ENCODE measurements around the gene SUPT20HL1.
A peak's percentile ranks its signal among the peaks of the same experiment; 100 is the strongest.
"Not testable (repeated sequence)": the region's sequence is repeated elsewhere in the genome, so short reads cannot be mapped to it uniquely, and the experiment has no call there.

SUPT20HL1 gene

DNA sequence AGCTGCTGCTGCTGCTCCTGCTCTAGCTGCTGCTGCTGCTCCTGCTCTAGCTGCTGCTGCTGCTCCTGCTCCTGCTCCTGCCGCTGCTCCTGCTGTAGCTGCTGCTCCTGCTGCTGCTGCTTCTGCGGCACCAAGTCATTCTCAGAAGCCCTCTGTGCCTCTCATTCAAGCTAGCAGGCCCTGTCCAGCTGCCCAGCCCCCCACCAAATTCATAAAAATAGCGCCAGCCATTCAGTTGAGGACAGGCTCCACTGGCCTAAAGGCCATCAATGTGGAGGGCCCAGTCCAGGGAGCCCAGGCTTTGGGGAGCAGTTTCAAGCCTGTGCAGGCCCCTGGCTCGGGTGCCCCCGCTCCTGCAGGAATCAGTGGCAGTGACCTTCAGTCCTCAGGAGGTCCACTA lies 3.9 kb downstream of the SUPT20HL1 start:
- DNase-seq = no peak

DNA sequence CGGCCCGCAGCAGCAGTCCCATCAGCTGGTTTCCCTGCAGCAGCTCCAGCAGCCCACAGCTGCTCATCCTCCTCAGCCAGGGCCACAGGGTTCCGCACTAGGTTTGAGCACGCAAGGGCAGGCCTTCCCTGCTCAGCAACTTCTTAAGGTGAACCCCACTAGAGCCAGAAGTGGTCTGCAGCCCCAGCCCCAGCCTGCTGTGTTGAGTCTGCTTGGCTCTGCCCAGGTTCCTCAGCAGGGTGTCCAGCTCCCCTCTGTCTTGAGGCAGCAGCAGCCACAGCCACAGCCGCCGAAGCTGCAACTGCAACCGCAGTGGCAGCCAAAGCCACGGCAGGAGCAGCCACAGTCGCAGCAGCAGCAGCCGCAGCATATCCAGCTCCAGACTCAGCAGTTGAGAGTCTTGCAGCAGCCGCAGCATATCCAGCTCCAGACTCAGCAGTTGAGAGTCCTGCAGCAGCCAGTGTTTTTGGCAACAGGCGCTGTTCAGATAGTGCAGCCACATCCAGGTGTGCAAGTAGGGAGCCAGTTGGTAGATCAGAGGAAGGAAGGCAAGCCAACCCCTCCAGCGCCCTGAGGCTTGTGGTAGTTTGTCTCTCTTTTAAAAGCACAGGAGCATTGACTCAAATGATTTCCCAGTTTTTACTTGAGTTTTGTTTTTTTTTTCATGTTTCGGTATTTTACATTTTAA lies 4.6 kb downstream of the SUPT20HL1 start:
- no peak for DNase-seq

DNA sequence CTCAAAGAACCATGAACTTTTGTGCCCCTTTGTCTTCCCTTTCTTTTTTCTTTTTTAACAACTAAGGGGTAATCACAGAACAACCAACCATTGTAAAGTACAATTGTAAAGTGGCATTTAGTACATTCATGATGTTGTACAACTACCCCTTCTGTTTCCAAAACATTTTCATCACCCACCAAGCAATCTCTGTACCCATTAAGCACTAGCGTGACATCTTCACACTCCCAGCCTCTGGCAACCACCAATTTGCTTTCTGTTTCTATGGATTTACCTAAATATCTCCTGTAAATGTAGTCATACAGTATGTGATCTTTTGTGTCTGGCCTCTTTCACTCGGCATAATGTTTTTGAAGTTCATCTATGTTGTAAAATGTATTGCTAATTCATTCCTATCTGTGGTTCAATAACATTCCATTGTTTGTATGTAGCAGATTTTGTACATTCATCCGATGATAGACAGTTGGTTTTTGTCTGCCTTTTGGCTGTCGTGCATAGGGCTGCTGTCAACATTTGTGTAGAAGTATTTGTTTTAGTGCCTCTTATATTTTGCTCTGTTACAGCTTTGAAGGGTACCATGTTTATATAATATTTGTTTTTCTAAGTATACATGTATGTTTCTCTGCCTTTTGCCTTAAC lies 6.4 kb downstream of the SUPT20HL1 start:
- not testable (repeated sequence) for DNase-seq

DNA sequence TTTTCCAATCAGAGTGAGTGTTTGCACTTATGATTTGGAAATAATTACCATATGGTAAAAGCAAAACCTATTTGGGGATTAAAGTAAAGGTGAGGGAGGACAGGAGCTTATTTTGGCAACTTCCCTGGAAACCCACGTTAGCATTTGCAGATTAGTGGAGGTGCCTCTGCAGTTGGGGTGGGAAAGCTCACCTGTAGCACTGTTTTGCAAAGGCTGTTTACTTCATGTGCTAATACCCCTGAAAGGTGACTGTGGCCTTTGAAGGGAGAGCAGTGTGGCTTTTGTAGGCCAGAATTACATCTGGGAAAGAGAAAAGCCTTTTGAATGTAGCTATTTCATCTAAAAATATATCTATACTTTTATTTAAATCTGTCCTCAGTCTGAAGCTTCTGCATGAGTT lies 9.4 kb downstream of the SUPT20HL1 start:
- no peak for DNase-seq

DNA sequence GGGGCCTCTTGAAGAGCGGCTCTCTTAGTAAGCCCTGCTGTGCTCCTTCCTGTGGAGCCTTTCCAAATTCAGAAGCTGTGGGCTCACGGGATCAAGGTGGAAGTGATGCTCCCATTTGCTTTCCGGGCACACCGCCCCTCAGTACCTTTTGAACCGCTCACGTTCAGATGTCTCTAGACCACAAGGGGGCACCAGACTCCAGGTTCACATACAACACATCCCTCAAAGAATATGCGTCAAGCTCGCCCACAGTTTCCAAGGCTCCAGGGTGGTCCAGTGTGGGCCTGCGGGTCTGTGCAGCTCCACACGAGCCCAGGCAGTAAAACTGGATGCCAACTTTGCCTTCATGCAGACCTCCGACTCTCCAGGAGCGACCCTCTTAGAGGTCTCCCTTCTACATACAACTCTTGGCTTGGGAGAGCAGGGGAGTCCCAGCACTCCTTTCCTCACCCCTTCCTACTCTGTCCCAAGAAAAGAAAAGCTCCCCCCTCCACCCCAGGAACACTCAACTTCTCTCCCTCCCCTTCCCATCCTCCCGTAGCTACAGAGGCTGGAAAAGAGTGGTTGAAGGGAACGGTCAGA lies 11.0 kb downstream of the SUPT20HL1 start:
- peak; percentile 60 for DNase-seq

DNA sequence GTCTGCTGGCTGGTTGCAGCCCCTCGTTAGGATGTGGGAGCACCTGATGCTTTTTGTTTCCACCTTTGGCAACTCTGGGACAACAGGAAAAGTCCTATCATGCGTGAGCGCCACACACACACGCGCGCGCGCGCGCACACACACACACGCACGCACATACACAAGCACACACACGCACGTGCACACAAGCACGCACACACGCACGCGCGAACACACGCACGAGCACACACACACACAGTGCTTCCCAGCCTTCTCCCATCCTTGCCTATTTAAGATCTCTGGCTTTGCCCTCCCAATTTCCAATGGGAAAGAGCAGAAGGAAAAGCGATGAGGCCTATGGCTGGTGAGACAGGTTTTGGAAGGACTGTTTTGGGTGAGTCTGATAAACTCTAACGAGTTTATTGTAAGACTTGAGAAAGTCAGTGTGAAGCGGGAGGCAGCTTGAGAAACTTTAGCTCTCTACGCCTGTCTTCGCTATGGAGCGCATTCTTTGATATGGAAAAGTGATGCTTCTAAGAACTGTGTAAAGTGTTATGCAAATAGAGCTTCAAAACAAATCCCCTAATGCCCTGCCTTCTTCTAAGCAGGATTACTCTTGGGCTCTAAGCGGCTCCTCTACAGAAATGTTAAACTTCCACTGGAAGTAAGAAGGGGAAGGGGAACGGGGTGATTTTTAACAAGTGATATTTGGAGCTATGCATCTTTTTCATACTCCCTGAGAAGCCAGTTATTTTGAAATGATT lies 11.8 kb downstream of the SUPT20HL1 start:
- no peak for DNase-seq

DNA sequence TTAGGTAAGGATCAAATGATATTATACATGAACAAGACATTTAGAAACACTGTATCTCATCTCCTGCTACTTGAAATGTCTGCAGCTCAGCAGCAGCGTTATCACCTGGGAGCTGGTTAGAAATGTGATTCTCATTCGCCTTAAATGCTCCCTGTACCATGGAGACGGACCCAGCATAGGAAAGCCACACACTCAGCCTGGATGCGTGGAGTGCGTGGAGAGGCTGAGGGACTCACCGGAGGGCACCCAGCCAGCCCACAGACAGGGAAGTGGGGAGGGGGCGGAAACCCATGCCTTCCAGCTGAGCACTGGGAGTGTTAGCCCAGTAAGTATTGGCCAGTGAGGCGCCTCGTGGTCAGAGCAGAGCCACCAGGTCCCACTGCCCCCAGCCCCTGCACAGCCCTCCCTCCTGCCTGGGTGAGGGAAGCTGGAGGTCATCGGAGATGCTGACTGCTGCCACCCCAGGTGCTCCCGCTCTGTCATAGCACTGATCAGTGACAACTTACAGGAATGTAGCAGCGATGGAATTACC lies 15.2 kb downstream of the SUPT20HL1 start:
- no peak for DNase-seq

DNA sequence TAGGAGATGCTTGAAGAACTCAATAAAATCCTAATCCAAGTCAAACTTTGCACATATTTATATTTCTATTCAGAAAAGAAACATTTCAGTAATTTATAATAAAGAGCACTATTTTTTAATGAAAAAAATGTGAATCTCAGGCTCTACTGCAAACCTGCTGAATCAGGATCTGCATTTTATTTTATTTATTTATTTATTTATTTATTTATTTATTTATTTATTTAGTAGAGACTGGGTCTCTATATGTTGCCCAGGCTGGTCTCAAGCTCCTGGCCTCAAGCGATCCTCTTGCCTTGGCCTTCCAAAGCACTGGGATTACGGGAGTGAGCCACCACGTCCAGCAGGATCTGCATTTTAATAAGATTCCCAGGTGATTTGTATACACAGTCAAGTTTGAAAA lies 16.0 kb downstream of the SUPT20HL1 start:
- no peak for DNase-seq

DNA sequence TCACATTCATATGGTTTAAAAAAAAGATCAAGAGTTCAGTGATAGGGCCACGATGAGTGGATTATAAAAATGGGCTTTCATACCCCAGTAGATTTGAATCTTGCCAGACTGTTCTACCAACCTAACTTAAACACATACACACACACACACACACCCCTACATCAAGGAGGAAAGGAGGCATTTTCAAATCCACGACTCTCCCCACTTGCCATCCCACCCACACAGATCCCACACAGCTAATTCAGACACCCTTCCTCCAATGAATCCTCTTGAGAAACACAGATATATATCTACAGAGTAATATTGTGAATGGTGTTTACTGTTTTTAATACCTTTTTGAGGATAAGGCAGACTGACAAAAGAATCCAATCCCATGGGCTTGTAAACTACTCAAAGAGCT lies 16.8 kb downstream of the SUPT20HL1 start:
- no peak for DNase-seq

DNA sequence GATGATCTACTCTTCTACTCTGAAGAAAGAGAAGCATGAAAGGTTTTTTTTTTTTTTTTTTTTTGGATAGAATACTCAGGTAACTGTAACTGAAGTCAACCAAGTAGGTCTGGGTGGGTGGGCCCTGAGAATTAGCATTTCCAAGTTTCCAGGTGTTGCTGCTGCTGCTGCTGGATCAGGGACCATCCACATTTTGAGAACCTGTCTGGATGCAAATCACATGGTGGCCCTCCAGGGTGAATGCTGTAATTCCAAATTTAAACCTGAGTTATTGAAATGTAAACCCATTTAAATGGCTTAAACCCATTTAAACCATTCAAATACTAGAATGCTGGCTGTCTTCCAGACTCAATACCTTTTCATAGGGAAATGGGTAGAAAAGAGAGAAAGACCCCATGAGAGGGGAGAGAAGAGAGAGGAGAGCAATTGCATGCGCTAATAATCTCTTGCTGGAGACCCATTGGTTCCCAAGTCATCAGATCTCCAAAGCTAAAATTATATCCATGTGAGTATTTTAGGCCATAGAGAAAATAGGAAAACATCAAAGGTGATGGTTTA lies 17.6 kb downstream of the SUPT20HL1 start:
- DNase-seq = no peak

DNA sequence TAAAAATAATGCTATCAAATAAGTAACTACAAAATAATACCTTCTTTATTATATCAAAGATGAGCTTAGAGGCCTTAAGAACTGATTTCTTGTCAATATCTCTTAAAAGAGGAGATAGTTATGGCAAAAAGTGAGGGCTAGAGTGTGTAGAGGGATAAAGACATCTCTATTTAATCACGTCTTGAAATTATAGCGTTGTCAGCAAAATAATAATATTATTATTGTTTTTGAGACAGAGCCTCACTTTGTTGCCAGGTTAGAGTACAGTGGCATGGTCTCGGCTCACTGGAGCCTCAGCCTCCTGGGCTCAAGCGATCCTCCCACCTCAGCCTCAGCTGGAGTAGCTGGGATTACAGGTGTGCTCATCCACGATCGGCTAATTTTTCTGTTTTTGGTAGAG lies 18.3 kb downstream of the SUPT20HL1 start:
- DNase-seq = no peak

DNA sequence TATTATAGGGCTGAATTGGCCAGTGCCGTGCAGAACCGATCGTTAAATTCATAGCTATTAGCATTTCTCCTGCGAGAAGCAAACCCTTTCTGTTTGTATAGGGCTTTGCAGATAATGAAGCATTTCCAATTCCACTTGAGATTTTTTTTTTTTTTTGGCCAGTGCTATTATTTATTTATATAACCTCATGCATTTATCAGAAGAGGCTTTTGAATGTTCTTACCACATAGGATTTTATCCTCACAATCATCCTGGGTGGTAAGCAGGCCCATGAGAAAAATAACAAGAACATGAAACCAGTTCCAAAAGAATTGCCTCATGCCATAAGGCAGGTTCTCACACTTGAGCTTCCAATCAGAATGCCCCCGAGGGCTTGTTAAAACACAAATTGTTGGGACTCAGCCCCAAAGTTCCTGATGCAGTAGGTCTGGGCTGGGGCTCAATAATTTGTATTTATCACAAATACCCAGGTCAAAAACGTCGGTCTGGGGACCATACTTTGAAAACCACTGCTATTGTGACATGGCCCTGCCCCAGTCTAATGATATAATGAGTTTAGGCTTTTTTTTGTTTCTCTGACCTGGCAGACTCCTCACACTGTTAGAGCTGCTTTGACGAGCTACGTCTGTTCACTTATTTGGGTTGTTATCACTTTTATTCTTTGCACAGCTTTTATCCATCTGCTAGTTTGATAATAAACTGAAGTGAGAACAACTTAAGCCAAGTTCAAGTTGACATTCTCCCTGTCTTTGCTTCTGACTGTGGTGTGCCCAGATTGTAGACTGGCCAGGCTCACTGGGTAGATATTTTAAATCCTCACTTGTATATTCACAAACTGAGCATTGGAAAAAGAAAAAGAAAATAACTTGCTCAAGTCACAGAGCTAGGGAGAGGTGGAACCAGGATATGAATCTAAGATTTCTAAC lies 20.1 kb downstream of the SUPT20HL1 start:
- no peak for DNase-seq

DNA sequence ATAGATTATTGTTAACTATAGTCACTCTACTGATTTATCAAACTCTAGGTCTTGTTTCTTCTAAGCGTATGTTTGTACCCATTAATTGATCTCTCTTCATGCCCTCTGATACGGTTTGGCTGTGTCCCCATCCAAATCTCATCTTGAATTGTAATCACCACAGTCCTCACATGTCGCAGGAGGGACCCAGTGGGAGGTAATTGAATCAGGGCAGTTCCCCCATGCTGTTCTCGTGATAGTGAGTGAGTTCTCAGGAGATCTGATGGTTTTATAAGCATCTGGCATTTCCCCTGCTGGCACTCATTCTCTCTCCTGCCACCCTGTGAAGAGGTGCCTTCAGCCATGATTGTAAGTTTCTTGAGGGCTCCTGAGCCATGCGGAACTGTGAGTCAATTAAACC lies 21.9 kb downstream of the SUPT20HL1 start:
- not testable (repeated sequence) for DNase-seq

DNA sequence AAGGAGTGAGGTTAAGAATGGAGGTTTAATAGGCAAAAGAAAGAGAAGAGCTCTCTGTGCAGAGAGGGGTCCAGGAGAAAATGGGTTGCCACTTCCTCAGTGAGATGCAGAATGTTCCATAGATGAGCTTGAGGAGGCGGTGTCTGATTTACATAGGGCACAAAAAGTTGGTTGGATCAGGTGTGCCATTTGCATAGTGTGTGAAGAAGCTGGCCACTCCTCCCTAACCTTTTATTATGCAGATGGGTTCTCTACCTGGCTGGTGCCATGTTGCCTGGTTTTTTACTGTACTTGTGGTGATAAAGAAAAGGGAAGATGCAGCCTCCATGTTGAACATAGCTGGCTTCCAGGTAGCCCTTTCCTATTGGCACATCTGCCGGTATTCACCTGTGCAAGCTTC lies 27.3 kb downstream of the SUPT20HL1 start:
- no peak for DNase-seq

DNA sequence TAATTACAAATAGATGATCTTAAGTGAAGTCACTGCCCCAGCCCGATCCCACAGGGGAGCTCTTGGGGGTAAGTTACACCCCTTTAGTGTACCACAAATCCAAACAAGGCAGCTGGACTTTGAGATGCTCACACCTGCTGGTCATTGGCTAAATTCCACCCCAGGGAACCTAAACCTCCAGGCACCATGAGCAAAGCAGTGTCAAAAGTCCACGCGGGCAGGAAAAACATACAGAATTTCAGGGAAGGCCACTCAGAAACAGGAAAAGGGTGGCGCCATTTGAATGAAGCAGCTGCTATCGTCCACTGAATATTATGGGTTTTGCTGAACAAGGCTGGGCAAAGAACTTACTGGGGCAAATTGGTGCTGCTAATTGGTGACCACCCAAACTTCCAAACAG lies 30.9 kb downstream of the SUPT20HL1 start:
- no peak for DNase-seq

DNA sequence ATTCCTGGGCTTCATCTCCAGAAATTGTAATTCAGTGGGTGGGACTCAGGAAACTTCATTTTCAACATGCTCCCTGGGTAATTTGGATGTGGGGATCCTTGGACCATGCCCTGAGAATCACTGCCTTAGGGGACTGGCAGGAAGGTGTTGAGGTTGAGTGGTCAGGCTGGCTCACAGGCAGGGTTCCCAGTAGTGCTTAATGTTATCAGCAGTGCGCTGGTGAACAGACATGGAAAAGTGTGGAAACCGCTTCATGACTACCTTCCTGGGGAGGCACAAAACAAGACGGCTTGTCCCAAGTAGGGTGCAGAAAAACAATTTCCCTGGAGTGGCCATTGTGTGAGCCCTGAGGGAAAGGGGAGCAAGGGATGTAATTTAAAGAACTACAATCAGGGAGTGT lies 31.4 kb downstream of the SUPT20HL1 start:
- DNase-seq = no peak

DNA sequence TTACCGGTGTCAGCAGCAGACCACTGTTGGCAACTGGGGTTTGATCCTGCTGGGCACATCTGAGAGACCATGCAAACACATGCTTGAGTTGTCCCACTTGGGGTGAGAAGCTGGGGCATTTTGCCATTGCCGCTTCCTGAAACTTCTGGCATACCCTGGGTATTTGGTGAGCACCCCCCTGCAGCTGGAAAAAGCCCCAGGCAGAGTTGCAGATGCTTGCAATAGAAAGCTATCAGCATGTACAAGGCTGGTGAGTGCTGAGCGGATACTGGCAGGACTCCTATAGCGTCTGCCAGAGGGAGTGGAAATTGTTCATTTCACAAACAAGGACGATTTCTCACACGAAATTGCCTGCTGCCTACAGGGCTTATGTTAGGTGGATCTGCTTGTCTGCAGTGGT lies 32.3 kb downstream of the SUPT20HL1 start:
- DNase-seq = no peak

DNA sequence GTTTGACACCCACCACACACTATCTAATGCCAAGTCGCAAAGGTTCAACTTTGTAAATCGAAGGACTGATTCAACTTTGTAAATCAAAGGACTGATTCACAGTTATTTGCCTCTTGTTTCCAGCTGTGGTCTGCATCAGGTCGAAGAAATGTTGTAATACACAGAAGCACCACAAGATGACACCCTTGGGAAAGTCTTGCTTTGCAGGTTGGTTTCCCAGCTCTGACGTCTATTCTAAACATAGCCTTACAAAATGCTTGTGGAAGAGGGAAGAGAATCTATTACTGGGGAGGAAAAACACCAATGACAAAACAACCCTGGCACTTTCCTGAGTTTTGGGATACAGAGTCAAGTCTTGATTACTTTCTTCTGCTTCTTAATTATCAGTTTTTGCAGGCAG lies 35.3 kb downstream of the SUPT20HL1 start:
- peak; percentile 23 for DNase-seq

DNA sequence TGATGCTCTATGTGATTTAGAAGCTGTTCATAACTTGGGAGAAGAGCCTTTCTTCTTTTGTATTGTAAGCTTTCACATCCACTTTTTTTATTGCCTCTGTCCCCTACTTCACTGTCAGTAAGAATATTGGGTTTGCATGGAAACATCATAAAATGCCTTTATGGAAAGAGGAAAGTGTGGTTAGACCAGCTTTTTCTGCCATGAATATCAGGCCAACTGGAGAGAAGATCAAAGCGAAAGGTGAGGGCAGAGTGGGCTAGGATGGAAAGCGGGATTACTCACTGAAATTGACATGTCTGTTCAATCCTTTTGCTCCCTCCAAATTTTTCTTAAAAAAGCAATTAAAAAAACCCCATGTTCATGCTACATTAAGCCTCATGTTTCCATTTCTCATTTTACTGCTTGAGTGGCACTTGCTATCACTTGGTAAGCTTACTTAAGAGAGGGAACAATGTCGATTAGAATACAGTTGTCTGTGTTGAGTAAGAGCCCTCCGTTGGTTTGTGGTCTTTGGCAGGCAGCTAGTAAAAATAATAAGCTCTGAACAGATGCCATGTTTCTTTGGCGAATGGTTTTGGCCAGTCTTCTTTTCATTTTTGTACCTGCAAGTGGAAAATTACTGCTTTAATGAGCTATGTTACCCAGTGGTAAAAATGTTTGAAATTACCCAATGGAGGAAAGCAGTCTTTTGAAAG lies 35.9 kb downstream of the SUPT20HL1 start:
- DNase-seq = no peak

DNA sequence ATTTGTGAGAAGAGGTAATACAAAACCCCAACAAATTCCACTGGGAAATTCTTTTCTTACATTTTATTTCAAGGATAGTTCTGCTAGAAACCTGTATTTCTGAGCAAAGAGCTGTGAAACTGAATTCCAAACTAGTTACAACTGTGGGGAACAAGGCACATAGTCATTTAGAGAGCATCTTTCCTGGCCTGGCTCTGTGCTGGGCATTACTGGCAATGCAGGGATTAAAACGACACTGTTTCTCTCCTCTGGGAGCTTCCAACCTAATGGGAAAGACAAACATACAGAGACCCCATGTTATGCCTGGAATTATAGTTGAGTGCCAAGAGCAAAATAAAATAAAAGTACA lies 36.5 kb downstream of the SUPT20HL1 start:
- DNase-seq = no peak

DNA sequence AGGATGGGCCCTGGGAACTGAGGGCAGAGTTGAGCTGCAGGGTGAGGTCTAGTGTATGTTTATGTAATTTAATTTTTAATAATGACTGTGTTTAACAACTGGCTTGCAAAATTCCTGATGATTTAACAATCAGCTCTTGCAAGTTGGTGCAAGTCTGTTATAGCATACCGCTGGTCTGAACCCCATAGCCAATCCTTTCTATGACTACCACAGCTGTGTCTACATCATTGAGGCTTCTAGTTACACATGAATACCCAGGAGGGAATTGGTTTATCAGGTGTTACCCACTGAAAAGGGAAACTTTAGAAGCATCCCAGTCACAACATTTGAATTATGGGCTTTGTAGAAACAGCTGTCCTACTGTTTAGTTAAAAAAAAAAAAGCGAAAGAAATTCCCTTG lies 38.3 kb downstream of the SUPT20HL1 start:
- no peak for DNase-seq

DNA sequence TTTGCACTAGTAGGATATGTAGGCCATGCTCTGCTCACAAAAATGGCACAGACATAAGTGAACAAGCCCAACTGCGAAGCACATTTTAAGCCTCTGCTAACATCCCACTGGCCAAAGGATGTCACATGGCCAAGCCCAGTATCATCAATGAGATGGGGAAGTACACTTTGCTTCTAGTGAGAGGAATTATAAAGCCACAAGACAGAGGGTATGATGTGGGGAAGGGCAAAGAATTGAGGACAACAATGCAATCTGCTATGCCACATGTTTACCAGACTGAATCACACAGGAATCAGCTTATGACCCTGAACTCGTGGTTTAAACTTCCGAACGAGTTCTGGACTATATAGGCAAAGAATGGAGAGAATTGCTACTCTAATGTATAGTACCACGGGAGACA lies 39.1 kb downstream of the SUPT20HL1 start:
- DNase-seq = no peak

All from activated naive CD4-positive, alpha-beta T cell treated with Interleukin-2 at 50 U/mL for 16 hours (primary cell).